ENCODE results near the gene CDKN3.
"Not testable (repeated sequence)": the region's sequence is repeated elsewhere in the genome, so short reads cannot be mapped to it uniquely, and the experiment has no call there.

The CDKN3 gene

GRCh38 chr14:54456820-54457608 lies 60.2 kb downstream of the CDKN3 start:
- DNase-seq, result not testable (repeated sequence)

DNA sequence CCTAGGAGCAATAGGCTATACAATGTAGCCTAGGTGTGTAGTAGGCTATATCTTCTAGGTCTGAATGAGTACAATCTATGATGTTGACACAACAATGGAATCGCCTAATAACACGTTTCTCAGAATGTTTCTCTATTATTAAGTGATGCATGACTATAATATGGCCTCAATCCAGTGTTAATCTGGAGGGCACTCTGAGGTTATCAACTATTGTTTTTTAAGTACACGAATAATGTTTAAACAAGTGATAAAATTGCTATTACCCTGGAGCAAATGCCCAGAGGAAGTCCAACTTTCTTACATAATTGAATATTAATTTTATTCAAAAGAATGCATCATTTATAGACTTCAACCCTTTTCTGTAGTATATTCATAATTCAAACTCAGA lies 60.8 kb downstream of the CDKN3 start:
- no peak for DNase-seq

- DNase-seq, result not testable (repeated sequence)
Measured at GRCh38 chr14:54458536-54458935, 61.7 kb downstream of the CDKN3 start.

- no peak for DNase-seq
Measured at GRCh38 chr14:54459106-54459505, 62.3 kb downstream of the CDKN3 start.

- DNase-seq, result no peak
Measured at GRCh38 chr14:54462048-54462447, 65.2 kb downstream of the CDKN3 start.

- DNase-seq, result no peak
Measured at GRCh38 chr14:54465654-54466053, 68.8 kb downstream of the CDKN3 start.

DNA sequence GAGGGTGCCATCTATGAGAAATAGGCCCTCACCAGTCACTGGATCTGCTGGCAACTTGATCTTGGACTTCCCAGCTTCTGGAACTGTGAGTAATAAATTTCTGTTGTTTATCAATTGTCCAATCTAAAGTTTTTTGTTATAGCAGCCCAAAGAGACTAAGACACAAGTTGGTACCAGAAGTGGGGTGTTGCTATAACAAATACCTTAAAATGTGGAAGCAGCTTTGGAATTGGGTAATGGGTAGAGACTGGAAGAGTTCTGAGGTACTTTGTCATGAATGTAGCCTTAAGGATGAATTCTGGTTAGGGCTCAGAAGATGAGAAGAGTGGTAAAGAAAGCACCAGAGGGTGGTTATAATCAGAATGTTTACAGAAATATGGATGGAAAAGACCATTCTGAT lies 70.5 kb downstream of the CDKN3 start:
- DNase-seq, result no peak
